ENCODE measurements around the gene TOMM70.
A peak's percentile ranks its signal among the peaks of the same experiment; 100 is the strongest.
"Not testable (repeated sequence)": the region's sequence is repeated elsewhere in the genome, so short reads cannot be mapped to it uniquely, and the experiment has no call there.

The TOMM70 gene

DNA sequence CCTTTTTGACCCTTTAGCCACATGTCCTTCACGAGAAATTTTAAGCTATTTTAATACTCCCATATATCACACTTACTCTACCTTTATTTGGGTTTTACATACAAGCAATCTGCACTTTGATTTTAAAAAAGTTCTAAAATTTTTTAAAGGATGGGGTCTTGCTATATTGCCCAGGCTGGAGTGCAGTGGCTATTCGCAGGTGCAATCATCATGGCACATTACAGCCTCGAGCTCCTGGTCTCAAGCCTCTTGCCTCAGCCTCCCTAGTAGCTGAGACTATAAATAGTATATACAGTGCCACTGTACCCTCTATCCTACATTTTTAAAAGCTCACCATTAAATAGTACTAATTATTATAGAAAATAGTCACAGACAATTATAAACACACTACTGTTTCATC, 36.5 kb downstream of the TOMM70 start:
- DNase-seq (ENCODE audit: low spot score): no peak

DNA sequence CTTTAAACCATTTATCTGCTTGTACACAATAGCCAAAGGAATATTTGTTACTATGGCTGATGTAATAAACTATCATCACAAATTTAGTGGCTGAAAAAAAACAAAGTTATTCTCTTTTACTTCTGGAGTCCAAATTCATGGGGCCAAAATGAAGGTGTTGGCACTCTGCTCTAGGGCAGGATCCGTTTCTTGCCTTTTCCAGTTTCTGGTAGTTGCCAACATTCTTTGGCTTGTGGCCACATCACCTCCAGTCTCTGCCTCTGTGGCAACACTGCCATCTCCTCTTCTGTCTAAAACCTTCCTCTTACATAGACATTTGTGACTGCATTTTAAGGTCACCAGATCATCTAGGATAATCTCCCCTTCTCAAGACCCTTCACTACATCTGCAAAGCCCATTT, 39.0 kb downstream of the TOMM70 start:
- DNase-seq (ENCODE audit: low spot score): no peak

DNA sequence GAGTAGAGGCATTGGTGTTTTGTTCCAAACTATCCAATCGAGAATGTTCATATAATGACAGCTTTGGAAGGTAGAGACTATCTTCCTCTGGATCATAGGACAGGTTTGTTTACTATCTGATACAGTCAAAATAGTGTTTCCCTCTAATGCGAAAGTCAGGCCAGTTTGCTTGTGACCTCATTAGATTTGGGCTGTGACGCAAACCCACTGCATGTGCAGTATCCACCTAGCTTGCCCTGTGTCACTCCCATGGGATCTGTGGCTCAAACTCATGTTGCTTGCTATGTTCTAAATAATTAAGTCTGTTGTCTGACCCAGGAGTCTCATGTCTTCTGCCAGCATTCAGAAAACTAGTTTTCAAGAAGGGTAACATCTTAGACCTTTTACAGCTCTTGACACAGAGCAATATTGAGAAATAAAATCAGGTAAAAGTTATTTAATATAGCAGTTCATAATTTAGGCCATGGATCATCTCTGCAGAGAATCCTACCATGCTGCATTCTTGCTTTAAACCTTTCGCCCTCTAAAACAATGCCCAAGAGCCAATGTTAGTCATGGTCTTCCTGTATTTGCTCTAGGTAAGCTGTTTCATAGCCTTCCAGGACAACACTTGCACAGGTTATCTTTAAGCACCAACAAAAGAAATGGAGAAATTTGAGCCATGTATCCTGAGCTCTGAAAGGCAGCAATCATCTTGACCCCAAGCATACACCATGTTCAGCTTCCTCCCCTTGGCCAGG, 40.0 kb downstream of the TOMM70 start:
- no peak for DNase-seq (ENCODE audit: low spot score)

DNA sequence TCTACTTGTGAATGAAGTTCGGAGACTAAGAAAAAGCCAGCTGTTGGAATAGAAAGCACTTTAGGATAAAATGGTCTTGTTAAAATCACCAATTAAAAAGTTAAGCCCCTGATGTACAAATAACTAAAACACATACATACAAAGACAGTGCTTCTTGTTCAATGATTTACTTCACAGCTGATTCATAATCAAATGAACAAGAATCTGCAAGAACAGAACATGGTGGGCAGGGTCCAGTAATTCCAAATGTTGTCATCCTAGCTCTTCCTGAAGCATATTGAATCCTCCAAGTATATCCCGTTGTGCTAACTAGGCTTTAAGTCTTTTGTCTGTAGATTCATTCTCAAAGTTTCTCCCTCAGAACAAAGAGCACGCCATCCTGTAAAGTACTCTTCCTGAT, 41.9 kb downstream of the TOMM70 start:
- no peak for DNase-seq (ENCODE audit: low spot score)

DNA sequence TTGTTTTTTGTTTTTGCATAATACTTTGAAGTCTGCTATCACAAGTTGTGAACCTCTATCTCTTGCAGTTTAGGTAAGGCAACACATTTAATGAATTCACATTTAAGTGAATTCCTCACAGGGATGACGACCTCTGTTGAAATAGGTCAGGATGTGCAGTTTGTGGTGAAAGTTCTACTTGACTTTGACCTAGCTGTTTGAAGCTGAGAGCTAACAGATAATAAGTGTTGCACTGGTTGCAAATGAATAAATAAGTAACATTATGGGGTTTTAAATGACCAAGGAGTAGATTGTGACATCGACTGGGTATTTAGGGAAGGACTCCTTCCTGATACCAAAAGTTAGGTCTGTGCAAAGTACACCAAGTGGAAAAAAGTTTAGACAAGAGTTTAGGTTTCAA, 42.5 kb downstream of the TOMM70 start:
- DNase-seq (ENCODE audit: low spot score): no peak

DNA sequence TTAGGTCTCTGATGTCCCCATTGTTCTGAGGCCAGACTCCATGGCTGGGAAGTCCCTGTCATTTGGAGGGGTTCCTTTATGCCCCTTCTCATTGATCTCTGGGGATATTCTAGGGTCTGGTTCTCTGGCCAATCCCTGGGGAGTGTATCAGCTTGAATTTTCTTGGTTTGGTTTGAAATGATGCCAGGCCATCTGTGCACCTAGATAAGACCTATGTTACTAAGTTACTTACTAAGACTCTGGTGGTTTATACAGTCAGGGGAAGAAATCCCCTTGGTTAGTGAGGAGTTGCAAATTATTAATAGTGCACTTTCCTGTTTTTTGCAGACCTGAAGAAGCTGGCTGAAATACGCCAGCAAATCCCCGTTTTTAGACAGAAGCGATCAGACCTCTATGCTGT, 46.0 kb downstream of the TOMM70 start:
- DNase-seq (ENCODE audit: low spot score): no peak

DNA sequence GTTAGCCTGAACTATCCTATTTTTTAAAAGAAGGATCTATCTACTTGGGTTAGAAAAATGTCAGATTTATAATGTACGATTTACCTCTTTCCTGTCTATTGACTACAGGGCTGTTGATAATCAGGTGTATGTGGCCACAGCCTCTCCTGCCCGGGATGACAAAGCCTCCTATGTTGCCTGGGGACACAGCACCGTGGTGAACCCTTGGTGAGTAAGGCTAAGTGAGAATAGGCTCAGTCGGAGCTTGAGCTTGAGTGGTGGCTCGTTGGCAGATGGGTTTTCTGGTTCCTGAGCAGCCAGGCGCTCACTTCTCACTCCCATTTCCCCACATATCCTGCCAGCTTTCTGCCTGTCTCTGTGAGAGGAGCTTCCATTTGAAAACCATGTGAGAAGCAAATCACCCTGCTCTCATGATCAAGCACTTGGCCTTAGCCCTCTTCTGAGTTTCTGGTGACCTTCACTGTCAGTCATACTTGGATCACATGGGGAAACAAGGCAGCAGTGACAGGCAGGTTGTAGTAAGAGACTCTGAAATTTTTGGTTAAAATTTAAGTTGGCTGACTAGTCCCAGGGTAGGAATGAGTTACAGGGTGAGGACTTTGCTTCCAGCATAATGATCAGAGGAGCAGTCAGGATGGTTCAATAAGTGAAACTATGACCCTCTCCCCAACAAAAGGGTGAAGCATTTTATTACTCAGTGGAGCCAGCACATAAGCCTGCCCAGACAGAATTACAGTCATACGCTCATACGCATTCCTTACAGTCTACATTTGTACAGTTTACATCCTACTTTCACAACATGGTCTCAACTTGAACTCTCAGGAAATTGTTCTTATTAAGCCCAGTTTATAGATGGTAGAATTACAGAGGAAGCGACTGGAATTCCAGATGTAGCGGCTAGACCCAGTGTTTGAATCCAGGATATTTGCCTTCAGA, 48.3 kb downstream of the TOMM70 start:
- no peak for DNase-seq (ENCODE audit: low spot score)

DNA sequence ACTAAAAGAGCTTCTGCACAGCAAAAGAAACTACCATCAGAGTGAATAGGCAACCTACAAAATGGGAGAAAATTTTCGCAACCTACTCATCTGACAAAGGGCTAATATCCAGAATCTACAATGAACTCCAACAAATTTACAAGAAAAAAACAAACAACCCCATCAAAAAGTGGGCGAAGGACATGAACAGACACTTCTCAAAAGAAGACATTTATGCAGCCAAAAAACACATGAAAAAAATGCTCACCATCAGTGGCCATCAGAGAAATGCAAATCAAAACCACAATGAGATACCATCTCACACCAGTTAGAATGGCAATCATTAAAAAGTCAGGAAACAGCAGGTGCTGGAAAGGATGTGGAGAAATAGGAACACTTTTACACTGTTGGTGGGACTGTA, 49.1 kb downstream of the TOMM70 start:
- not testable (repeated sequence) for DNase-seq (ENCODE audit: low spot score)

DNA sequence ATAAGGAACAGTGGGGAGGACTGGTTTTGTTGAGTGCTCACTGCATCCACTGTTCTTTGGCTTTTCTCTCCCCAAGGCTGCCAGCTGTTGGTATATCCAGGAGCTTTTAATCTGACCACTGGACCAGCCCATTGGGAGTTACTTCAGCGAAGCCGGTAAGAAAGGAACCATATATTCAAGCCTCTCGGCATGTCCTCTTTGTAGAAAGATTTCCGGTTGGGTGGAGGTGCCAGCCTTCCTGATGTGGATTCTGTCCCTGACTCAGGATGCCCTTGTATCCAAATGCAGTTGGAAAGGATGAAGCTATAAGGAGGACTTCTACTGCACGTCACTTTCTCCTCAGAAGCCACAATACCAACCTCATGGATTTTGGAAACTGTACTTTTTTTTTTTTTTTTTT, 52.2 kb downstream of the TOMM70 start:
- DNase-seq (ENCODE audit: low spot score): no peak

DNA sequence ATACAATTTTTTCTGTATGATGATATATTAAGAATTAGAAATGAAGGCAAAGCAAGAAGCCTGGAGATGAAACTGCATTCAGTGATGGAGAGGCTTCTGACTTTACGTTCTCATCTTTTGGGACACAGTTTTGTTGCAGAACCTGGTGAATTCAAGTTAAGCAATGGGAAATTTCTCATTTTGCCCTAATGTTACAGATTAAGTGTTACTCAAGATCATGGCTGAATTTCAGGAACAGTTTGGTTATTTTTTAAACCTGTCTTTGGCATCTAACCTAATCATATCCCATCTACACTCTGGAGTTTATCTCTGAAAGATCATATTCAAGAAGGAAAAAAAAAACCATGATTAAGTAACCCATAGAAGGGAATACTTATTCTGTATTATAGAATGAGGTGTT, 60.4 kb downstream of the TOMM70 start:
- DNase-seq (ENCODE audit: low spot score): no peak

DNA sequence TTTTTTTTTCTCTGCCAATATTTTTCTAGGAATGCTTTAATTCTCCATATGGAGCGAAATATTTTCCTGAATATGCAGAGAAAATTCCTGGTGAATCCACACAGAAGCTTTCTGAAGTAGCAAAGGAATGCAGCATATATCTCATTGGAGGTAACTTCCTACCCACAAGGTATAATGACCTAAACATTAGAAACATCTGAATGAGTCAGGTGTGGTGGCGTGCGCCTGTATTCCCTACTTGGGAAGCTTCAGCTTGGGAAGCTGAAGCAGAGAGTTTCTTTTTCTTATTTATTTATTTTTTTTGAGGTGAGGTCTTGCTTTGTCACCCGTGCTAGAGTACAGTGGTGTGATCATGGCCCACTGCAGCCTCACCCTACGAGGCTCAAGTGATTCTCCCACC, 61.1 kb downstream of the TOMM70 start:
- DNase-seq (ENCODE audit: low spot score): no peak

DNA sequence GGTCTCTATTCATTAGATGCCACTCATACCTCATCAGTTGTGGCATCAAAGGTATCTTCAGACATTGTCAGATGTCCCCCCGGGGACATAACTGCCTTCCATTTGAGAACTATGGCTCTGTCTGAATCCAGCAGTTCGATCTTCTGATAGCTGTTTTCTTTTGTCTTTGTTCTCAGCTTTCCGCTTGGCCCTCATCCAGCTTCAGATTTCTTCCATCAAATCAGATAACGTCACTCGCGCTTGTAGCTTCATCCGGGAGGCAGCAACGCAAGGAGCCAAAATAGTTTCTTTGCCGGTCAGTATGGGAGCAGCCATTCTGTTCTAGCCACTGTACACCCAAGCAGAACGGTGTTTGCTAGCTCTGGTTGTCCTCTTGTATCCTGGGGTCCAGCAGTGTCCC, 62.0 kb downstream of the TOMM70 start:
- DNase-seq (ENCODE audit: low spot score): no peak

DNA sequence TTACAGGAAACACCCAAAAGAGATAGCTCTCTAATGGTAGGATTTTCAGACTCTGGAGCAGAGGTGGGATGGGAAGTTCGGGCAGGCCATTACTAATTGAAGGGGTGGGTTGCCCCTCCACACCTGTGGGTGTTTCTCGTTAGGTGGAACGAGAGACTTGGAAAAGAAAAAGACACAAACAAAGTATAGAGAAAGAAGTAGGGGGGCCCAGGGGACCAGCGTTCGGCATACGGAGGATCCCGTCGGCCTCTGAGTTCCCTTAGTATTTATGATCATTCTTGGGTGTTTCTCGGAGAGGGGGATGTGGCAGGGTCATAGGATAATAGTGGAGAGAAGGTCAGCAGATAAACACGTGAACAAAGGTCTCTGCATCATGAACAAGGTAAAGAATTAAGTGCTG, 64.7 kb downstream of the TOMM70 start:
- DNase-seq (ENCODE audit: low spot score): not testable (repeated sequence)

DNA sequence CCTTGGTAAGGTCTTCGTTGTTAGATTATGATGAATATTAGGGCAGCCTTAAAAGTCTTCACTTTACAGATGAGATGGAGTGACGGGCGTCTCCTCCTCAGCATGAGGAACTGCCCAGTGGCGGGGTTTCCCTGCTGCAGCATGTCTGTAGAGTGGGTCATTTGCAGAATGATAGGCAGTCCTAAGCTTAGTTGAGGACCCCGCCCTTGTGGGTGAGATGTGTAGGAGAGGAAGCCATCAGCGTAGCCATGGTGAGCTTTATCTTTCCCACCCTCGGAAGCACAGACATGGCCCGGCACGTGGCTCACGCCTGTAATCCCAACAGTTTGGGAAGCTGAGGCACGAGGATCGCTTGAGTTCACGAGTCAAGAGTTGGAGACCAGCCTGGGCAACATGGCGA, 65.5 kb downstream of the TOMM70 start:
- peak; percentile 18 for DNase-seq (ENCODE audit: low spot score)

DNA sequence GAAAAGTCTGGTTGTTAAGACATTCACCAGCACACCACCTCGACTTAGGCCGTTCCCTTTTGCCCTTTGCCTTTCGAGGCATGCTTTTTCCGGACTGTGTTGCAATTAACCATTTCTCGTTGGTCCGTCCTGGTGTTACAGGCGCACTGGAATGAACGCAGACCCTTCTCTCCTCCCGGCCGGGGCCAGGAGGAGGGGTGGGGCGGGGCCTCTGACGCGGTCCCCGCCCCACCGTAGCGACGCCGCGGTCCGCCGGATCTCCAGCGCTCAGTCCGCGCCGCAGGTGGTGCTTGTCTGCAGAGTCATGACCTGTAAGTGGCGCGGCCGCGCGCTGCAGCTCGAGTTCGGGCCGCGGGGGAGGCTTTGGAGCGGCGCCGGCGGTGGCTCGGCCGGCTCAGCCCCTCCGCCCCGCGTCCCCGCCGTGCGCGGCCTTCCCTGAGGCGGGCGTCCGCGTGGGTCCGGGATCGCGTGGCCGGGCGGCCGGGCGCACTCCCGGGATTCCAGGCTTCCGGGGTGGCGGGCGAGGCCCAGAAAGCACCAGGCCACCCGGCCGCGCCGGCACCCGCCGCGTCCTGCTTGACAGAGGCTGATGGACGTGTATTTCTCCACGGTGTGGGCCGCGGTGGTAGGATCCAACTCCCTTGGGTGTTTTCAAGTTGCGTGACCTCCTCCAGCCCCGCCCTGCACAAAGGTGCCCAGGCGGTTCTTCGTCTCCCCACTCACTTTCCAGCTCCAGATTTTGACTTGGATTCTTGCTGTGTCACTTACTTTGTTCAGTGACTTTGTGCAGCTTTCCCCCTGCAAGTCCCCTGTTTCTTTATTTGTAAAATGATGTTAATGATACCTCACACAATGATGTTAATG, 66.2 kb downstream of the TOMM70 start, which contains the start of gene NIT2:
TSS of gene NIT2 (plus strand) at position 270 of the 864 bp plus-strand sequence. CDS start at position 305, 35 bp downstream.
- peak; percentile 96 for DNase-seq (ENCODE audit: low spot score)

DNA sequence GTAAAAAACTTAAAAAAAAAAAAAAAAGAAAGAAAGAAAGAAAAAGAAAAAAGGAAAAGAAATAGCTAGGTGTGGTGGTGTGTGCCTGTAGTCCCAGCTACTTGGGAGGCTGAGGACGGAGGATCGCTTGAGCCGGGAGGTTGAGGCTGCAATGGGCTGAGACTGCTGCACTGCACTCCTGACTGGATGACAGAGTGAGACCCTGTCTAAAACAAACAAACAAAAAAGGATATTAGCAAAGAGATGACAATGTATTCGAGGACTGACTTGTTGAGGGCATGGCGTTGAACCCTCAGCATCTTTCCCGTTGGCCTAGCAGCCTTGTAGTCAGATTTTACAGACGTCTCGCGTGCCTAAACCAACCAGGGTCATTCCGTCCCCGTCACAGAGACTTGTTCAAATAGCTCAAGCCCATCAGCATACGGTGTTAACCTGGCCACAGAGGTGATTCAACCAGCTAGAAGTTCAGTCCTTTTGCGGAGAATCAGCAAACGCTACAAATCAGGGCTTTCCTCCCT, 66.9 kb downstream of the TOMM70 start:
- DNase-seq (ENCODE audit: low spot score): no peak

DNA sequence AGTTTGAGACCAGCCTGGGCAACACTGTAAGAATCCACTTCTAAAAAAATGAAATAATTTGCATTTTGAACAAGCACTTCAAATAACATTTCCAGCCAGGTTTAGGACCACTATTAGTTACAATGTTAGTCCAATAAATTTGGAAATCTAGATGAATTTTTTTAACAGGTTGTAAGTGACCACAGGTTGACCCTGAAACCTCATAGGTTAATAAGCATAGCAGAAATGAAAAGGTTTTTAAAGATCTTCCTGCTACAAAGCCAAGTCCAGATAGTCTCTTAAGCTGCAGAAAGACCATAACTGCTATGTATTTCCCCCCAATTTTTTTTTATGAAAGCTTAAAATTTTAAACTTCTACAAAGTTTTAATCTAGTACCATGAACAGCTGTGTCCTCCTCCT, 67.8 kb downstream of the TOMM70 start:
- no peak for DNase-seq (ENCODE audit: low spot score)

DNA sequence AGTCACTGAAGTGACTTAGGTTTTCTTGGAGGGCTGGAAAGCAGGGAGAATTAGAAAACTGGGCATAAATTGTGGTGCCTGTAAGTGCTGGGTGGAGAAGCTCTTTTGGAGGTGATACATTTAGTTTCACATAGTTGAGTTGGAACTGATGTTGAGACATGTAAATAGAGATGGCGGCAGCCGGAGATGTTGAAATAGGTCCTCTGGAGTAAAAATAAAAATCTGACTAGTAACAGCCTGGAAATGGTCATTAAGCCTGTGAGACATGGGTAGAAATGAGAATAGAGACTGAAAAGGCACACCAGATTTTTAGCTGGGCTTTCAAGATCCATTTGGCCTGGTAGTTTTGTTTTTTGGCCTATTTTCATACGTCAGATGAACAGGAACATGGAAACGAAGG, 69.2 kb downstream of the TOMM70 start:
- no peak for DNase-seq (ENCODE audit: low spot score)

DNA sequence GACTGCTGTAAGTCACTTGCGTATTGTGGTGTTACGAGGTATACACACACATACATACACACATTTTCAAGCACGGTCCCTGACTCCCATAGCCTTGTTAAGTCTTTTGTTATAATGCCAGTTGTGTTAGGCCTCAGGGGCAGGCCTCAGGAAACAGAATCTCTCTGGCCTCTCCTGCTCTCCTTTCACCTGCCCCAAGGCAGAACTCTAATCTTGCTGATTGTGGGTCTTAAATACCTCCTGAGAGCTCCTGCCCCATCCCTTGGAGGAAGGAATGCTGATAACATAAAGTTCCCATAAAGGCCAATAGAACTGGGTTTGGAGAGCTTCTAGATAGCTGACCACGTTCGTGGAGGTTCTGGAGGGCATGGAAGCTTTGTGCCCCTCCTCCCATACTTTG, 70.2 kb downstream of the TOMM70 start:
- DNase-seq (ENCODE audit: low spot score): no peak

DNA sequence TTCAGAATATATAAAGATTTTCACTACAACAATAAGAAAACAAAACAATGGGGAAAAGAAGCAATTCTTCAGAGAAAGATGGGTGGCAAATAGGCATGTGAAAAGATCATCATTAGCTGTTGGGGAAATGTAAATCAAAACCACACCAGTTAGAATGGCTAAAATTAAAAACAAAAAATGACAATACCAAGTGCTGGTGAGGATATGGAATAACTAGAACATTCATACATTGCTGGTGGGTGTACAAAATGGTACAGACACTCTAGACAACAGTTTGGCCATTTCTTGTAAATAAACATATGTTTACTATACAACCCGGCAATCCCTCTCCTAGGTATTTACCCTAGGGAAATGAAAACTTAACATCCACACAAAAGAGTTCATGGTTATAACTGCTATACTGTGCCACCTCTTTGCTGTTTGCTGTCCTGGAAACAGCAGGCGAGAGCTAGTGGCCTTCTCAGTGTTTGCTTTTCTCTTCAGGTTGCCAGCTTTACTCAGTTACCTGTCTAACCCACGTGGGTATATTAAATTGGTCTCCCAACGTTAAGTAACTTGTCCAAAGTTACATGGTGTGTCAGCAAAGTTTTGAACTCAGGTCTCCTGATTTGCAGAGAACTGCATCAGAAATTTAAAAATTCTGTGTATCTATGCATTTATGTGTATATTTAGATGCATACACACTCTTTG, 70.9 kb downstream of the TOMM70 start:
- no peak for DNase-seq (ENCODE audit: low spot score)

DNA sequence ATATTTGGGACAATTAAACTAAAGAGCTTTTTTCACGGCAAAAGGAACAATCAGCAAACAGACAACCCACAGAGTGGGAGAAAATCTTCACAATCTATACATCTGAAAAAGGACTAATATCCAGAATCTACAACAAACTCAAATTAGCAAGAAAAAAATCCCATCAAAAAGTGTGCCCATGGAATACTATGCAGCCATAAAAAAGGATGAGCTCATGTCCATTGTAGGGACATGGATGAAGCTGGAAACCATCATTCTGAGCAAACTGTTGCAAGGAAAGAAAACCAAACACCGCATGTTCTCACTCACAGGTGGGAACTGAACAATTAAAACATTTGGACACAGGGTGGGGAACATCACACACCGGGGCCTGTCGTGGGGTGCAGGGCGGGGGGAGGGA, 73.5 kb downstream of the TOMM70 start:
- DNase-seq (ENCODE audit: low spot score): not testable (repeated sequence)

Data from AG20443 (cell line).